Measurements from ENCODE around the gene TYW5. TPM values are rescaled to one million over a fixed set of nuclear protein-coding genes. Genes with fewer than 3 reads are reported as not detected.
"Not testable (repeated sequence)": the region's sequence is repeated elsewhere in the genome, so short reads cannot be mapped to it uniquely, and the experiment has no call there.

TYW5 gene
- total RNA-seq, 1 donor from 2014 or later: 8.5 TPM

DNA sequence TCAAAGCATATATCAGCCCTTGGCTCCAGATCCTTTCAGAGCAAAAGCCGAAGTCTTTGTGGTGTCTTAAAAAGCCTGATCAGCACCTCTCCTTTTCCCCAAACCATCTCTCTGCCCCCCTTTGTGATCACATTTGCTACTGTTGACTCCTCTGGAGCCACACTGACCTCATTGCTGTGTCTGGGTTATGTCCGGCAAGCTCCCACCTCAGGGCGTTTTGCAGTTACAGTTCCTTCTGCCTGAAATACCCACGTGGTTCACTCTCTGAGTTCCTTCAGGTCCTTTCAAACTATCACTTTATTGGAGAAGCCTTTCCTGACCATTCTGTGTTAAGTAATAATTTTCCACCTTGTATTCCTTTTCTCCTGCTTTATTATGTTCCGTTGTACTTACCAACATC is 32.4 kb downstream of the TYW5 start:
- peaks cover 3% of the 10 kb centered on the region for H3K9me3 Mint-ChIP-seq (ENCODE audit: unreplicated experiment)

GRCh38 chr2:199916980-199917379 is 38.3 kb downstream of the TYW5 start:
- Mint-ChIP-seq H3K36me3 (ENCODE audit: unreplicated experiment) (peaks cover 26% of the 10 kb centered on the region), H3K27ac (ENCODE audit: unreplicated experiment) (no peak overlapping the region), H3K9me3 (ENCODE audit: unreplicated experiment) (peaks cover 4% of the 10 kb centered on the region), H3K4me1 (ENCODE audit: low read depth, unreplicated experiment) (peaks cover 10% of the 10 kb centered on the region), H3K27me3 (ENCODE audit: unreplicated experiment) (no peaks in the 10 kb centered on the region), H3K4me3 (ENCODE audit: unreplicated experiment) (no peak overlapping the region)
- DNase-seq: no peak
- TF ChIP-seq CTCF (IDR thresholded peaks at IDR 0.05; ENCODE audit: partially characterized antibody, unreplicated experiment): no peak

More for the DNA sequence above, 32.4 kb downstream of the TYW5 start:
- peaks cover 7% of the 10 kb centered on the region for H3K4me1 Mint-ChIP-seq (ENCODE audit: low read depth, unreplicated experiment)
- peaks cover 5% of the 10 kb centered on the region for H3K36me3 Mint-ChIP-seq (ENCODE audit: unreplicated experiment)
- peak overlapping the region; percentile 40 for H3K27ac Mint-ChIP-seq (ENCODE audit: unreplicated experiment)
- H3K4me3 Mint-ChIP-seq (ENCODE audit: unreplicated experiment): peak overlapping the region; percentile 47
- H3K27me3 Mint-ChIP-seq (ENCODE audit: unreplicated experiment): no peaks in the 10 kb centered on the region
- no peak for TF ChIP-seq CTCF (IDR thresholded peaks at IDR 0.05; ENCODE audit: partially characterized antibody, unreplicated experiment)
- DNase-seq: no peak

- Mint-ChIP-seq H3K36me3 (ENCODE audit: unreplicated experiment) (peaks cover 26% of the 10 kb centered on the region), H3K9me3 (ENCODE audit: unreplicated experiment) (peaks cover 10% of the 10 kb centered on the region), H3K4me3 (ENCODE audit: unreplicated experiment) (peak overlapping the region; percentile 66), H3K27me3 (ENCODE audit: unreplicated experiment) (peaks cover 3% of the 10 kb centered on the region), H3K4me1 (ENCODE audit: low read depth, unreplicated experiment) (peaks cover 13% of the 10 kb centered on the region), H3K27ac (ENCODE audit: unreplicated experiment) (no peak overlapping the region)
- no peak for DNase-seq
- TF ChIP-seq CTCF (IDR thresholded peaks at IDR 0.05; ENCODE audit: partially characterized antibody, unreplicated experiment): no peak
These were observed 40.8 kb downstream of the TYW5 start for GRCh38 chr2:199914372-199914958.

DNA sequence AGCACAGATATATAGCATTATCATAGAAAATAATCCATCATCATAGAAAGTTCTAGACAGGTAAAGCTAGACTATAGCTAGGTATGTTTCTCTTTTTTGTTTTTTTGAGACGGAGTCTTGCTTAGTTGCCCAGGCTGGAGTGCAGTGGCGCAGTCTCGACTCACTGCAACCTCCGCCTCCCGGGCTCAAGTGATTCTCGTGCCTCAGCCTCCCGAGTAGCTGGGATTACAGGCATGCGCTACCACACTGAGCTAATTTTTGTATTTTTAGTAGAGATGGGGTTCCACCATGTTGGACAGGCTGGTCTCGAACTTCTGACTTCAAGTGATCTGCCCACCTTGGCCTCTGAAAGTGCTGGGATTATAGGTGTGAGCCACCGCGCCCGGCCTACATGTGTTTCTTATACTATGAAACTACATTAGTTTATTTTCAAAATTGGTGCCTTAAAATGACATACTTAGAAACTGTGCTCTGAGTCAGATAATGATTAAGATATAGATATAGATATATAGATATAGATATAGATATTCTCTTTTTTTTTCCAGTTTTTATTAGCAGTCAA is 42.7 kb downstream of the TYW5 start:
- H3K27ac Mint-ChIP-seq (ENCODE audit: unreplicated experiment): peak overlapping the region; percentile 67
- H3K4me1 Mint-ChIP-seq (ENCODE audit: low read depth, unreplicated experiment): peaks cover 13% of the 10 kb centered on the region
- not testable (repeated sequence) for DNase-seq; H3K9me3 Mint-ChIP-seq (ENCODE audit: unreplicated experiment); H3K27me3 Mint-ChIP-seq (ENCODE audit: unreplicated experiment)
- H3K36me3 Mint-ChIP-seq (ENCODE audit: unreplicated experiment): peaks cover 19% of the 10 kb centered on the region
- peak overlapping the region; percentile 98 for H3K4me3 Mint-ChIP-seq (ENCODE audit: unreplicated experiment)

- H3K9me3 Mint-ChIP-seq (ENCODE audit: unreplicated experiment): peaks cover 7% of the 10 kb centered on the region
- H3K4me3 Mint-ChIP-seq (ENCODE audit: unreplicated experiment): peak overlapping the region; percentile 98
- H3K27me3 Mint-ChIP-seq (ENCODE audit: unreplicated experiment): peaks cover 3% of the 10 kb centered on the region
- peaks cover 13% of the 10 kb centered on the region for H3K4me1 Mint-ChIP-seq (ENCODE audit: low read depth, unreplicated experiment)
- H3K36me3 Mint-ChIP-seq (ENCODE audit: unreplicated experiment): peaks cover 11% of the 10 kb centered on the region
- H3K27ac Mint-ChIP-seq (ENCODE audit: unreplicated experiment): peak overlapping the region; percentile 98
- TF ChIP-seq CTCF (IDR thresholded peaks at IDR 0.05; ENCODE audit: partially characterized antibody, unreplicated experiment): no peak
- DNase-seq: no peak
These were observed 43.5 kb downstream of the TYW5 start for GRCh38 chr2:199911877-199912161.

Data from glutamatergic neuron (in vitro differentiated cells).